ENCODE data around the gene DIO2. TPM values are rescaled to one million over a fixed set of nuclear protein-coding genes. Genes with fewer than 3 reads are reported as not detected.

Gene DIO2
- total RNA-seq, 1 experiment from 2014 or later: 0.04 TPM

- TF ChIP-seq FOXK1 (CRISPR knock-in tag; IDR thresholded peaks at IDR 0.05) (no peak), TEAD1 (CRISPR knock-in tag; IDR thresholded peaks at IDR 0.05) (no peak), ERG (CRISPR knock-in tag; IDR thresholded peaks at IDR 0.05) (no peak)
Observed at GRCh38 chr14:80188571-80188970, 22.7 kb downstream of the DIO2 start (continued).

GRCh38 chr14:80186301-80186800 is 25.0 kb downstream of the DIO2 start:
- no peaks in the 10 kb centered on the region for H3K4me1 Mint-ChIP-seq
- H3K36me3 Mint-ChIP-seq: 0 out of 2 replicates have a peak, but pooled peaks cover 6% of the 10 kb centered on the region
- H3K27me3 Mint-ChIP-seq (ENCODE audit: low read depth): no peaks in the 10 kb centered on the region
- peaks cover 33% of the 10 kb centered on the region for H3K9me3 Mint-ChIP-seq
- no peak for ATAC-seq
- H3K27ac Mint-ChIP-seq: no peak overlapping the region
- POLR2A ChIA-PET: no interaction called here
- no peak overlapping the region for H3K4me3 Mint-ChIP-seq
- CTCF ChIA-PET: interaction anchor here (1.8 kb wide), 1 partner anchor 17 kb away, joined by 4 read pairs; no protein-coding TSS in a partner anchor
- TF ChIP-seq PREB (CRISPR knock-in tag; IDR thresholded peaks at IDR 0.05; ENCODE audit: borderline replicate concordance) (no peak), ZNF263 (CRISPR knock-in tag; IDR thresholded peaks at IDR 0.05; ENCODE audit: low read depth) (no peak), ARID4B (CRISPR knock-in tag; IDR thresholded peaks at IDR 0.05; ENCODE audit: borderline replicate concordance) (no peak), E2F4 (CRISPR knock-in tag; IDR thresholded peaks at IDR 0.05; ENCODE audit: borderline replicate concordance, low read depth) (no peak), ZNF671 (CRISPR knock-in tag; IDR thresholded peaks at IDR 0.05) (no peak), FOXP1 (CRISPR knock-in tag; IDR thresholded peaks at IDR 0.05; ENCODE audit: borderline replicate concordance) (no peak), ZBTB43 (CRISPR knock-in tag; IDR thresholded peaks at IDR 0.05) (no peak), CREM (CRISPR knock-in tag; IDR thresholded peaks at IDR 0.05) (no peak)
- no peak for DNase-seq (ENCODE audit: low spot score)

- peaks cover 45% of the 10 kb centered on the region for H3K9me3 Mint-ChIP-seq
- H3K4me3 Mint-ChIP-seq: no peak overlapping the region
- H3K27ac Mint-ChIP-seq: no peak overlapping the region
- 0 out of 2 replicates have a peak, but pooled peaks cover 2% of the 10 kb centered on the region for H3K4me1 Mint-ChIP-seq
- ChIA-PET POLR2A (no interaction called here), CTCF (no interaction called here)
- TF ChIP-seq ZNF219 (CRISPR knock-in tag; IDR thresholded peaks at IDR 0.05; ENCODE audit: borderline replicate concordance) (no peak), E2F5 (CRISPR knock-in tag; IDR thresholded peaks at IDR 0.05) (no peak), ZNF263 (CRISPR knock-in tag; IDR thresholded peaks at IDR 0.05; ENCODE audit: low read depth) (no peak), NR3C1 (CRISPR knock-in tag; conservative IDR thresholded peaks at IDR 0.05; ENCODE audit: low read depth) (no peak), NFYB (CRISPR knock-in tag; conservative IDR thresholded peaks at IDR 0.05; ENCODE audit: low read depth) (no peak), PRRX2 (CRISPR knock-in tag; IDR thresholded peaks at IDR 0.05) (no peak), ZNF232 (CRISPR knock-in tag; IDR thresholded peaks at IDR 0.05) (no peak), E2F4 (CRISPR knock-in tag; IDR thresholded peaks at IDR 0.05; ENCODE audit: borderline replicate concordance, low read depth) (no peak), USF1 (CRISPR knock-in tag; IDR thresholded peaks at IDR 0.05) (no peak), ATF2 (CRISPR knock-in tag; IDR thresholded peaks at IDR 0.05; ENCODE audit: borderline replicate concordance, low read depth) (no peak)
- no peak for DNase-seq (ENCODE audit: low spot score)
- H3K27me3 Mint-ChIP-seq (ENCODE audit: low read depth): no peaks in the 10 kb centered on the region
- no peak for ATAC-seq
- H3K36me3 Mint-ChIP-seq: peaks cover 6% of the 10 kb centered on the region
Observed at GRCh38 chr14:80176893-80177292, 34.4 kb downstream of the DIO2 start.

Data from WTC11 (cell line).